ENCODE results near the gene ALX3. TPM values are rescaled to one million over a fixed set of nuclear protein-coding genes. Genes with fewer than 3 reads are reported as not detected.
"Not testable (repeated sequence)": the region's sequence is repeated elsewhere in the genome, so short reads cannot be mapped to it uniquely, and the experiment has no call there.

The ALX3 gene
- total RNA-seq, 6 donors from 2014 or later: 0.24 TPM; not detected in 5

- WGBS, 2 donors: 0 to 1% methylated on average over 9 to 49 of the region's 66 CpGs
- Histone ChIP-seq H3K36me3 (peaks cover 16 to 26% (median 17%) of the 10 kb centered on the region in 4 donors), H3K4me1 (peaks cover 12 to 38% (median 17%) of the 10 kb centered on the region in 4 donors), H3K27ac (peak within 1 kb of the TSS; percentile 89 to 96 (median 94)), H3K9me3 (no peaks in the 10 kb centered on the region), H3K27me3 (no peaks in the 10 kb centered on the region), H3K4me3 (peak within 1 kb of the TSS; percentile 84 to 98 (median 92))
- DNase-seq (peak; percentile 93 to 94), ATAC-seq (ENCODE audit: low FRiP score in 2 of 2) (peak; percentile 95 to 97)
- TF ChIP-seq, protein P1, sequence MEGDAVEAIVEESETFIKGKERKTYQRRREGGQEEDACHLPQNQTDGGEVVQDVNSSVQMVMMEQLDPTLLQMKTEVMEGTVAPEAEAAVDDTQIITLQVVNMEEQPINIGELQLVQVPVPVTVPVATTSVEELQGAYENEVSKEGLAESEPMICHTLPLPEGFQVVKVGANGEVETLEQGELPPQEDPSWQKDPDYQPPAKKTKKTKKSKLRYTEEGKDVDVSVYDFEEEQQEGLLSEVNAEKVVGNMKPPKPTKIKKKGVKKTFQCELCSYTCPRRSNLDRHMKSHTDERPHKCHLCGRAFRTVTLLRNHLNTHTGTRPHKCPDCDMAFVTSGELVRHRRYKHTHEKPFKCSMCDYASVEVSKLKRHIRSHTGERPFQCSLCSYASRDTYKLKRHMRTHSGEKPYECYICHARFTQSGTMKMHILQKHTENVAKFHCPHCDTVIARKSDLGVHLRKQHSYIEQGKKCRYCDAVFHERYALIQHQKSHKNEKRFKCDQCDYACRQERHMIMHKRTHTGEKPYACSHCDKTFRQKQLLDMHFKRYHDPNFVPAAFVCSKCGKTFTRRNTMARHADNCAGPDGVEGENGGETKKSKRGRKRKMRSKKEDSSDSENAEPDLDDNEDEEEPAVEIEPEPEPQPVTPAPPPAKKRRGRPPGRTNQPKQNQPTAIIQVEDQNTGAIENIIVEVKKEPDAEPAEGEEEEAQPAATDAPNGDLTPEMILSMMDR (IDR thresholded peaks at IDR 0.05): peak in 1 of 6 experiments; percentile 25
- TF ChIP-seq POLR2A (IDR thresholded peaks at IDR 0.05) (peak in 3 of 4 donors; percentile 63 to 78 (median 68)), EP300 (IDR thresholded peaks at IDR 0.05) (peak in 1 of 4 donors; percentile 4), POLR2AphosphoS5 (IDR thresholded peaks at IDR 0.05) (peak; percentile 87 to 94)
Observed at GRCh38 chr1:110034451-110035235, 35.8 kb downstream of the ALX3 start, which contains the start of gene STRIP1. STRIP1 (plus strand) TSS chr1:110034624; CDS start chr1:110034638, 14 bp downstream.

DNA sequence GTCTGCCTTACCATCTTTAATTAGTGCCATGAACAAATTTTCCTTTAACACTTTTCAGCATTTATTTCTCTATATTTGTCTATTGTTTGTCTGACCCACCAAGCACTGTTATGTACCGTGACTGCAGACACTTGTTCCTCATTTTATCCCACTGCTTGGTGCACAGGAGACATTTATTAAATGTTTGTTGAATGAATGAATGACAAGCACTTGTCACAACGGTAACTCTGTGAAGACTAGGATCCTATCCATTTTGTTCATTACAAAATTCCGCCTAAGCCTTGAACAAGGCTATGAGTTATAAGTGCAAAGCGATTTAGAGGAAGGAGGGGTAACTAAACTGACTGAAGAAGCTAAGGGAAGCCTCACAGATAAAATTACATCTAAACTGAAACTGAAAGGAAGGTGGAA lies 36.4 kb downstream of the ALX3 start:
- H3K27ac ChIP-seq: peak overlapping the region; percentile 89 to 96 (median 94)
- WGBS, 2 donors: 44 to 48% methylated on average over 4 of the region's 4 CpGs
- H3K36me3 ChIP-seq: peaks cover 10 to 20% (median 11%) of the 10 kb centered on the region in 4 donors
- DNase-seq (no peak), ATAC-seq (ENCODE audit: low FRiP score in 2 of 2) (no peak)
- H3K27me3 ChIP-seq: no peaks in the 10 kb centered on the region
- H3K4me1 ChIP-seq: peaks cover 12 to 38% (median 17%) of the 10 kb centered on the region in 4 donors
- no peak for TF ChIP-seq EP300 (IDR thresholded peaks at IDR 0.05)
- TF ChIP-seq POLR2AphosphoS5 (IDR thresholded peaks at IDR 0.05): no peak
- no peak for TF ChIP-seq POLR2A (IDR thresholded peaks at IDR 0.05)
- TF ChIP-seq, protein P1 (IDR thresholded peaks at IDR 0.05): no peak
- peak overlapping the region; percentile 16 to 98 (median 84) for H3K4me3 ChIP-seq
- no peaks in the 10 kb centered on the region for H3K9me3 ChIP-seq

- H3K4me1 ChIP-seq: peaks cover 12 to 38% (median 17%) of the 10 kb centered on the region in 4 donors
- ATAC-seq (ENCODE audit: low FRiP score in 2 of 2) (no peak), DNase-seq (no peak)
- no peak overlapping the region for H3K27ac ChIP-seq
- H3K9me3 ChIP-seq: no peaks in the 10 kb centered on the region
- WGBS, 2 donors: 89 to 90% methylated on average over 5 of the region's 5 CpGs
- no peak for TF ChIP-seq EP300 (IDR thresholded peaks at IDR 0.05)
- TF ChIP-seq, protein P1 (IDR thresholded peaks at IDR 0.05): no peak
- TF ChIP-seq POLR2AphosphoS5 (IDR thresholded peaks at IDR 0.05): no peak
- TF ChIP-seq POLR2A (IDR thresholded peaks at IDR 0.05): no peak
- H3K27me3 ChIP-seq: no peaks in the 10 kb centered on the region
- peaks cover 3 to 14% (median 5%) of the 10 kb centered on the region in 4 donors for H3K36me3 ChIP-seq
- no peak overlapping the region for H3K4me3 ChIP-seq
Observed at GRCh38 chr1:110033421-110033820, 37.1 kb downstream of the ALX3 start.

DNA sequence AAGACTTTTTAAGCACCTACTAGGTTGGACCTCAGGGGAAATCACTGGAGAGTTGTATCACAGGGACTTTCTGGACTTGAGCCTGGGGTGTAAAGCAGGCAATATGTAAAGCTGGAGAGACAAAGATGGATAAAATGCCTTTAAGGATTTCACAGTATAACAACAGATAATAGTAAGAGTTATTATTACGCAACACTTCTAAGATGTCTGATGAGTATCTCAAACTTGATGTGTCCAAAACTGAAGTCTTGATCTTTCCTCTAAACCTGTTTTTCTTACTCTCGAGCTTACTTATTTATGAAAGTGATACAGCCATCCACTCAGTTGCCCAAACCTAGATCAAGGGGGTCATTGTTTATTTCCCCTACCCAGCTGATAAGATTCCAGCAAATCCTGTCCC lies 38.1 kb downstream of the ALX3 start:
- no peak overlapping the region for H3K27ac ChIP-seq
- H3K27me3 ChIP-seq: no peaks in the 10 kb centered on the region
- peaks cover 0 to 3% (median 0%) of the 10 kb centered on the region in 4 donors for H3K36me3 ChIP-seq
- H3K4me1 ChIP-seq: peaks cover 12 to 36% (median 17%) of the 10 kb centered on the region in 4 donors
- H3K9me3 ChIP-seq: no peaks in the 10 kb centered on the region
- no peak for DNase-seq
- TF ChIP-seq POLR2A (IDR thresholded peaks at IDR 0.05): no peak
- TF ChIP-seq POLR2AphosphoS5 (IDR thresholded peaks at IDR 0.05): no peak
- TF ChIP-seq, protein P1 (IDR thresholded peaks at IDR 0.05): no peak
- no peak for TF ChIP-seq EP300 (IDR thresholded peaks at IDR 0.05)
- ATAC-seq (ENCODE audit: low FRiP score in 2 of 2): no peak
- H3K4me3 ChIP-seq: no peak overlapping the region
- WGBS, 2 donors: 93 to 94% methylated on average over 2 of the region's 2 CpGs

DNA sequence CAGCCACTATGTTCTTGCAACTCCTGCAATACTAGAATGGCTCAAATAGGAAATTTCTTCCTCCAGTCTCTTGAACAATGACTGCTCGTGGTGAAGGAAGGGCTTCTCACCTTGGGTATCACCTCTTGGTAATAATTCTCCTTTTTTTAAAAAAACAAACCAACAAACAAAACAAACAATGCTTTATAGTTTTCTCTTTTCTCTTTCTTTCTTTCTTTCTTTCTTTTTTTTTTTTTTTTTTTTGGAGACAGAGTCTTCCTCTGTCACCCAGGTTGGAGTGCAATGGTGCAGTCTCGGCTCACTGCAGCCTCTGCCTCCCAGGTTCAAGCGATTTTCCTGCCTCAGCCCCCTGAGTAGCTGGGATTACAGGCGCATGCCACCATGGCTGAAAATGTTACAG lies 39.8 kb downstream of the ALX3 start:
- not testable (repeated sequence) for H3K27me3 ChIP-seq; H3K36me3 ChIP-seq; ATAC-seq (ENCODE audit: low FRiP score in 2 of 2); H3K9me3 ChIP-seq; DNase-seq
- 76 to 83% methylated on average over 4 of the region's 4 CpGs for WGBS, 2 donors
- Histone ChIP-seq H3K4me3 (peak overlapping the region in 1 of 4 donors; percentile 7), H3K4me1 (peaks cover 6 to 19% (median 12%) of the 10 kb centered on the region in 4 donors), H3K27ac (peak overlapping the region in 2 of 4 donors; percentile 28 to 69)
